GM13977 (cell line): Measurements from ENCODE around the gene ACTL10.

ENCODE experiments used
- DNase-seq: peaks from one replicate; pipeline ENCODE4 v3.0.0; 2012; ENCODE audit warnings: low spot score
- CTCF ChIP-seq: IDR thresholded peaks from 2 replicates; pipeline ENCODE4 v1.5.1; 2012; ENCODE audit warnings: mild to moderate bottlenecking, control low read depth; ENCODE audit not compliant: insufficient read depth; ENCODE audit errors: extremely low read depth, missing control alignments
- in situ Hi-C: fragments of 300-500 bp; cut with MboI; formaldehyde crosslinking; loops from one replicate; pipeline ENCODE4 v1.12.0; 2022; ENCODE audit warnings: low sequenced_read_pairs, low pct_unique_long_range_greater_than_20kb, mixed read lengths, inconsistent platforms; ENCODE audit not compliant: unreplicated experiment

Gene ACTL10

GRCh38 chr20:33673410-33674293 is 6.9 kb downstream of the ACTL10 start:
- DNase-seq, result no peak
- TF ChIP-seq CTCF, result no peak
- in situ Hi-C loops, result no loop called here

DNA sequence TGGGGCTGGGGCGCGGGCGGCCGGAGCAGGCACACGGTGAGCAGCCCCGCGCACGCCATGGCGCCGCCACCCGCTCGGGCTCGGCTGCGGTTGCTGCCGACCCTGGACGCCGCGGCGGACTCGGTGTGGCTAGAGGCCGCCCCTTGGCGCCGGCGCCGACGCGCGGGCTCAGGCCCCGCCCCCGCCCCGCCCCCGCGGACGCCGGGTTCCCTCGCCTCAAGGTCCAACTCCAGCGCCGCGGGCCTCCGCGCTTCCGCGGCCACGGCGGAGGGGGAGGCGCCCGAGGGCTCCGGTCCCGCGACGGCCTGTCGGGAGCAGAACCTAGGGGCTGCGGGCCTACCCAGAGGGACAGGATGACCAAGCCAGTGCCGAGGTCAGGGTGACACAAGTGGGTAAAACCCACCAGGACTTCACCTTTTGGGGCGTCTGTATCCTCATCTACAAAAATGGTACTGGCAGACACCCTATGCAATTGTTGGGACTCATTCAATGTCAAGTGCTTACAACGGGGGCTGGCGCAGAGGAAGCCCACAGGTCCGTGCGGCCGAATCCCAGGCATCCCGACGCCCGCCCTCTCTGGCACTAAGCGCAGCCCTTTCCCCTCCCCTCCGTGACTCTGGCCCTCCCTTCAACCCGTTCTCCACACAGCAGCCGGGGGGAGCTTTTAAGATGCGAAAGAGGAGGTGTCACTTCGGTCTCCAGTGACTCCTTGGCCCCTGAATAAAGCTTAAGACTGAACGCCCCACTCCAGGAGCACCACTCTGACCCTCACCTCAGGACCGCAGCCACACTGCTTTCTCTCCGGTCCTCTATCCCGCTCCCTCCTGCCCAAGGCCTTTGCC is 7.8 kb downstream of the ACTL10 start, which contains the start of gene NECAB3:
TSS of gene NECAB3 (minus strand) at position 135 of the 842 bp plus-strand sequence. CDS start at position 59, 76 bp downstream.
- peak; percentile 93 for DNase-seq
- in situ Hi-C loops, result no loop called here
- TF ChIP-seq CTCF, result no peak

GRCh38 chr20:33675136-33675959 is 8.6 kb downstream of the ACTL10 start:
- in situ Hi-C loops, result no loop called here
- DNase-seq, result no peak
- no peak for TF ChIP-seq CTCF

DNA sequence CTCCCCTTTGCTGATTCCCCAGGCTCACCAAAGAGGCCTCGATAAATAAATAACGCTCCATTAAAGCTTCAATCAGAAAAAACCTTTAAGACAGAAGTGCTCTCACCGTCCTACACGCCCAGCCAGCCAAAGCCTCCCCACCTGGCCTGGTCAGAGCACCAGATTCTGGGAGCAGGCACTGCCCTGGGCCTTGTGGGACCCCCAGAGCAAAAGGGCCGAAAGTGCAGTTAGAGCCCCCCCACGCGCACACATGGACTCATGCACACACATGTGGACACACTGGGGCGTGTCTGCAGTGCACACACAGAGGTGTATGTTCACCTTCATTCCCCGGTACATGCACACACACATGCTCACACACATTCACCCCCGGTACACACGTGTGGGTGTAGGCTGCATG is 9.4 kb downstream of the ACTL10 start:
- DNase-seq, result no peak
- in situ Hi-C loops, result no loop called here
- no peak for TF ChIP-seq CTCF

GRCh38 chr20:33676652-33677645 is 10.2 kb downstream of the ACTL10 start:
- TF ChIP-seq CTCF, result no peak
- in situ Hi-C loops, result no loop called here
- DNase-seq, result no peak
